Smooth muscle cell (in vitro differentiated cells): Measurements from ENCODE around the gene RNF135. TPM values are rescaled to one million over a fixed set of nuclear protein-coding genes. Genes with fewer than 3 reads are reported as not detected.

Experiments used
- DNase-seq: peaks from one replicate; lab custom pipeline; 2025; ENCODE audit not compliant: unreplicated experiment; lab: John Stamatoyannopoulos, UW
- H2AFZ ChIP-seq: fragments of 200-600 bp; sonication (generic); 2 replicates; pipeline ENCODE4 v1.6.0; 2016; ENCODE audit warnings: antibody characterized with exemption, low read depth, mild to moderate bottlenecking
- H3F3A ChIP-seq: fragments of 200-600 bp; sonication (generic); 2 replicates; pipeline ENCODE4 v1.6.0; 2017; ENCODE audit warnings: antibody characterized with exemption, low read depth
- H3K27ac ChIP-seq: fragments of 200-600 bp; sonication (generic); 2 replicates; pipeline ENCODE4 v1.5.1; 2016; ENCODE audit warnings: low read depth, mild to moderate bottlenecking
- H3K27me3 ChIP-seq: fragments of 200-600 bp; sonication (generic); 2 replicates; pipeline ENCODE4 v1.6.1; 2016; ENCODE audit warnings: low read depth, mild to moderate bottlenecking
- H3K36me3 ChIP-seq: fragments of 200-600 bp; sonication (generic); 2 replicates; pipeline ENCODE4 v1.5.1; 2016; ENCODE audit warnings: low read depth
- H3K4me1 ChIP-seq: fragments of 200-600 bp; sonication (generic); 2 replicates; pipeline ENCODE4 v1.5.1; 2016; ENCODE audit warnings: low read depth
- H3K4me2 ChIP-seq: fragments of 200-600 bp; sonication (generic); 2 replicates; pipeline ENCODE4 v1.6.0; 2016; ENCODE audit warnings: mild to moderate bottlenecking
- H3K4me3 ChIP-seq: fragments of 200-600 bp; sonication (generic); 2 replicates; pipeline ENCODE4 v1.5.1; 2016; ENCODE audit warnings: mild to moderate bottlenecking
- H3K79me2 ChIP-seq: fragments of 200-600 bp; sonication (generic); 2 replicates; pipeline ENCODE4 v1.6.0; 2016; ENCODE audit warnings: low read depth, mild to moderate bottlenecking
- H3K9ac ChIP-seq: fragments of 200-600 bp; sonication (generic); 2 replicates; pipeline ENCODE4 v1.6.0; 2016; ENCODE audit warnings: low read depth
- H3K9me3 ChIP-seq: fragments of 200-600 bp; sonication (generic); replicated peaks from 2 replicates; pipeline ENCODE4 v1.5.1; 2016; ENCODE audit warnings: low read depth
- H4K20me1 ChIP-seq: fragments of 200-600 bp; sonication (generic); 2 replicates; pipeline ENCODE4 v1.6.0; 2016; ENCODE audit warnings: low read depth
- CTCF ChIP-seq: fragments of 200-600 bp; sonication (generic); IDR thresholded peaks from 2 replicates; pipeline ENCODE4 v1.5.1; 2017; ENCODE audit warnings: borderline replicate concordance, mild to moderate bottlenecking, antibody characterized with exemption; ENCODE audit not compliant: insufficient read depth, poor library complexity, severe bottlenecking
- polyA plus RNA-seq: library from polyadenylated mRNA; unstranded; fragments of >200 nt; fragmentation: Nextera tagmentation; extraction: Ambion mirVana; gene quantifications from 2 replicates; pipeline ENCODE4 v1.2.1, GENCODE V29; 2016
- small RNA-seq: library from RNA; depleted of rRNA; stranded (forward); fragments of <200 nt; gene quantifications from one replicate; pipeline ENCODE3, GENCODE V24; 2014
- total RNA-seq: library from RNA; depleted of rRNA; stranded (reverse); fragments of >200 nt; gene quantifications from 2 replicates; pipeline ENCODE4 v1.2.3, GENCODE V29; 2014

RNF135 gene
- total and polyA plus RNA-seq, 2 experiments from 2014 or later = 9.7 to 17.9 TPM

- Histone ChIP-seq H3K4me1 (no peaks in the 10 kb centered on the region), H2AFZ (no peak overlapping the region), H3K79me2 (no peaks in the 10 kb centered on the region), H3K27ac (no peak overlapping the region), H4K20me1 (no peaks in the 10 kb centered on the region), H3K9ac (no peak overlapping the region), H3K36me3 (no peaks in the 10 kb centered on the region), H3K4me2 (no peak overlapping the region), H3K9me3 (no peaks in the 10 kb centered on the region), H3F3A (no peaks in the 10 kb centered on the region), H3K27me3 (no peaks in the 10 kb centered on the region), H3K4me3 (no peak overlapping the region)
- no peak for DNase-seq
- TF ChIP-seq CTCF = no peak
These were observed 77.9 kb downstream of the RNF135 start for GRCh38 chr17:31048780-31049179.

Small RNAs within 50 kb of the gene (small RNA-seq; reads per million reads assigned to genes)
- not detected for gene AC138207.3
- not detected for gene RN7SL138P

Other genes starting within 250 kb of the RNF135 start
- 8.1 TPM in 2 replicates for gene CRLF3, start 146.3 kb upstream of the RNF135 start, total RNA-seq
- 5.8 and 7.0 TPM in 2 replicates for gene CRLF3, start 146.3 kb upstream of the RNF135 start, polyA plus RNA-seq
- gene ATAD5, start 139.1 kb upstream of the RNF135 start, total RNA-seq = 3.5 and 4.7 TPM in 2 replicates
- gene ATAD5, start 139.1 kb upstream of the RNF135 start, polyA plus RNA-seq = 2.1 and 2.6 TPM in 2 replicates
- gene TEFM, start 64.8 kb upstream of the RNF135 start, total RNA-seq = 4.9 and 11.4 TPM in 2 replicates
- 6.1 and 11.0 TPM in 2 replicates for gene TEFM, start 64.8 kb upstream of the RNF135 start, polyA plus RNA-seq
- 0.13 and 0.22 TPM in 2 replicates for gene ADAP2, start 49.1 kb upstream of the RNF135 start, total RNA-seq
- gene ADAP2, start 49.1 kb upstream of the RNF135 start, polyA plus RNA-seq = 0.43 and 1.8 TPM in 2 replicates
- gene NF1, start 123.9 kb downstream of the RNF135 start, total RNA-seq = 59.7 and 74.3 TPM in 2 replicates
- gene NF1, start 123.9 kb downstream of the RNF135 start, polyA plus RNA-seq = 7.6 and 19.4 TPM in 2 replicates